Vagina (tissue), 2 donors: Measurements from ENCODE around the gene NDUFB1.

Experiments used
- POLR2A ChIP-seq, 2 donors: fragments of 450-650 bp; IDR thresholded peaks; one replicate each; pipeline ENCODE4 v1.6.1; 2017; ENCODE audit warnings: antibody characterized with exemption in 2 of 2, mild to moderate bottlenecking in 2 of 2, moderate library complexity in 2 of 2
- TF ChIP-seq, protein P1 (sequence below), 3 experiments: fragments of 450-650 bp in 2 of 3; fragments of 200-600 bp in 1 of 3; sonication (generic) in 1 of 3; IDR thresholded peaks; one replicate each; pipeline ENCODE4 v1.5.1; 2017 to 2019; ENCODE audit warnings: antibody characterized with exemption in 3 of 3, mild to moderate bottlenecking in 2 of 3, moderate library complexity in 2 of 3

DNA sequence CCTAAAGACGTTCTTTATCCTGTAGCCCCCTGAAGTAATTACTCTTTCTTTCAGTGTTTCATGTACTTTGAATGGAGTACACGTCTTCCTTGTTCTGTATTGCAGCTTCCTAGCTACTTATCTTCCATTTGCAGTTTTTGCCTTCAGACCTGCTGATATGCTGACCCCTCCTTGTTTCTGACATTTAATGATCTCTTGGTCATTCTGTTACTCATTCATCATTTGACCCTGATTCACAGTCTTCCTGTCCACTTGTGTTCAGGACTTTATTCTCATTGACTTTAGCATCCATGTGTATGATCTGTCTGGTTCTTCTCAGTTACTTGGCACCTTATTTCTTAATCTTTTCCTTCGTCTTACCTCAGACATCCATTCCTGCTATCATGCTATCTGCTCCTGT lies 22.5 kb upstream of the NDUFB1 start:
- TF ChIP-seq POLR2A (IDR thresholded peaks at IDR 0.05) = no peak
- TF ChIP-seq, protein P1, sequence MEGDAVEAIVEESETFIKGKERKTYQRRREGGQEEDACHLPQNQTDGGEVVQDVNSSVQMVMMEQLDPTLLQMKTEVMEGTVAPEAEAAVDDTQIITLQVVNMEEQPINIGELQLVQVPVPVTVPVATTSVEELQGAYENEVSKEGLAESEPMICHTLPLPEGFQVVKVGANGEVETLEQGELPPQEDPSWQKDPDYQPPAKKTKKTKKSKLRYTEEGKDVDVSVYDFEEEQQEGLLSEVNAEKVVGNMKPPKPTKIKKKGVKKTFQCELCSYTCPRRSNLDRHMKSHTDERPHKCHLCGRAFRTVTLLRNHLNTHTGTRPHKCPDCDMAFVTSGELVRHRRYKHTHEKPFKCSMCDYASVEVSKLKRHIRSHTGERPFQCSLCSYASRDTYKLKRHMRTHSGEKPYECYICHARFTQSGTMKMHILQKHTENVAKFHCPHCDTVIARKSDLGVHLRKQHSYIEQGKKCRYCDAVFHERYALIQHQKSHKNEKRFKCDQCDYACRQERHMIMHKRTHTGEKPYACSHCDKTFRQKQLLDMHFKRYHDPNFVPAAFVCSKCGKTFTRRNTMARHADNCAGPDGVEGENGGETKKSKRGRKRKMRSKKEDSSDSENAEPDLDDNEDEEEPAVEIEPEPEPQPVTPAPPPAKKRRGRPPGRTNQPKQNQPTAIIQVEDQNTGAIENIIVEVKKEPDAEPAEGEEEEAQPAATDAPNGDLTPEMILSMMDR (IDR thresholded peaks at IDR 0.05) = no peak
